Naive thymus-derived CD4-positive, alpha-beta T cell (primary cell): ENCODE results near the gene PTPRA. TPM values are rescaled to one million over a fixed set of nuclear protein-coding genes. Genes with fewer than 3 reads are reported as not detected.

ENCODE experiments used
- ATAC-seq: fragments of 150-1000 bp; cut with Tn5 transposase; 2 replicates; pipeline ENCODE4 v1.10.0; 2021; ENCODE audit warnings: mild to moderate bottlenecking, moderate library complexity
- CTCF ChIA-PET: fragments of 350-600 bp; sonication (Branson Sonifier 250); formaldehyde crosslinking; loops from one replicate; lab custom pipeline; 2021; ENCODE audit warnings: antibody characterized with exemption; lab: Charles Lee
- POLR2A ChIA-PET: fragments of 350-600 bp; sonication (Branson Sonifier 250); formaldehyde crosslinking; loops from one replicate; lab custom pipeline; 2021; ENCODE audit warnings: antibody characterized with exemption, inconsistent platforms; lab: Charles Lee
- DNase-seq, 9 donors: peaks; one replicate each; pipeline versions ENCODE4 v3.0.0 to v3.0.0-alpha.2; 2020 to 2022; ENCODE audit warnings: mixed read lengths in 1 of 9
- H3K27ac ChIP-seq: one replicate; pipeline ENCODE4 v1.7.0; 2013; ENCODE audit warnings: mild to moderate bottlenecking, low read depth, low read length, moderate library complexity
- H3K27me3 ChIP-seq, 2 donors: one replicate each; pipeline ENCODE4 v1.7.0; 2013; ENCODE audit warnings: low read length in 2 of 2, mild to moderate bottlenecking in 2 of 2, moderate library complexity in 2 of 2; ENCODE audit not compliant: control insufficient read depth in 2 of 2, insufficient read depth in 2 of 2
- H3K36me3 ChIP-seq, 3 experiments: 1 replicate in 2 of 3; 2 replicates in 1 of 3; pipeline ENCODE4 v1.7.0; 2013; ENCODE audit warnings: low read length in 3 of 3, mild to moderate bottlenecking in 3 of 3, moderate library complexity in 1 of 3; ENCODE audit not compliant: insufficient read depth in 3 of 3, control insufficient read depth in 2 of 3
- H3K4me1 ChIP-seq, 2 donors: one replicate each; pipeline ENCODE4 v1.7.0; 2013; ENCODE audit warnings: low read length in 2 of 2, mild to moderate bottlenecking in 2 of 2, moderate library complexity in 1 of 2; ENCODE audit not compliant: control insufficient read depth in 2 of 2, insufficient read depth in 2 of 2
- H3K4me3 ChIP-seq: 2 replicates; pipeline ENCODE4 v1.7.0; 2013; ENCODE audit warnings: mild to moderate bottlenecking, low read length
- H3K9me3 ChIP-seq, 3 experiments: 1 replicate in 2 of 3; 2 replicates in 1 of 3; pipeline ENCODE4 v1.7.0; 2013; ENCODE audit warnings: low read length in 3 of 3; ENCODE audit not compliant: control insufficient read depth in 2 of 3
- H3K27ac Mint-ChIP-seq, 9 donors: one replicate each; pipeline ENCODE4 v1.8.0; 2020 to 2022; ENCODE audit warnings: mixed read lengths in 9 of 9, mild to moderate bottlenecking in 8 of 9, moderate library complexity in 5 of 9, inconsistent platforms in 2 of 9
- H3K27me3 Mint-ChIP-seq, 5 donors: one replicate each; pipeline ENCODE4 v1.8.0; 2021 to 2022; ENCODE audit warnings: mixed read lengths in 5 of 5, mild to moderate bottlenecking in 1 of 5
- H3K36me3 Mint-ChIP-seq, 5 donors: one replicate each; pipeline ENCODE4 v1.8.0; 2020 to 2022; ENCODE audit warnings: mixed read lengths in 5 of 5, mild to moderate bottlenecking in 3 of 5, inconsistent platforms in 1 of 5
- H3K4me1 Mint-ChIP-seq, 7 donors: one replicate each; pipeline ENCODE4 v1.8.0; 2020 to 2022; ENCODE audit warnings: mixed read lengths in 7 of 7, mild to moderate bottlenecking in 3 of 7, inconsistent platforms in 1 of 7
- H3K4me3 Mint-ChIP-seq, 10 donors: one replicate each; pipeline ENCODE4 v1.8.0; 2020 to 2022; ENCODE audit warnings: mild to moderate bottlenecking in 10 of 10, mixed read lengths in 10 of 10, moderate library complexity in 6 of 10, inconsistent platforms in 2 of 10
- H3K9me3 Mint-ChIP-seq, 11 donors: one replicate each; pipeline ENCODE4 v1.8.0; 2020 to 2022; ENCODE audit warnings: mixed read lengths in 11 of 11, mild to moderate bottlenecking in 4 of 11, inconsistent platforms in 1 of 11, moderate library complexity in 1 of 11
- intact Hi-C, 2 donors: fragments of 100-400 bp; cut with micrococcal nuclease; formaldehyde crosslinking; loops; one replicate each; pipeline ENCODE4 v1.15.1; 2023
- polyA plus RNA-seq, 2 donors: library from polyadenylated mRNA; unstranded; fragments of 300-500 nt; fragmentation: Illumina TruSeq; gene quantifications; one replicate each; pipeline ENCODE4 v1.2.3, GENCODE V29; 2021
- total RNA-seq, 6 experiments: library from RNA in 5 of 6; stranded (reverse) in 5 of 6; gene quantifications; 1 replicate in 5 of 6; 2 replicates in 1 of 6; pipeline ENCODE4 v1.2.3 and lab custom pipeline; 2021 to 2026

The PTPRA gene
- total and polyA plus RNA-seq, 7 experiments from 2014 or later, result 27.5 to 86.6 (median 78.2) TPM

GRCh38 chr20:2918096-2919049 is 45.1 kb downstream of the PTPRA start:
- H3K4me1 ChIP-seq, result no peaks in the 10 kb centered on the region
- ChIA-PET CTCF (no interaction called here), POLR2A (no interaction called here)
- H3K9me3 ChIP-seq, result no peaks in the 10 kb centered on the region
- H3K27ac ChIP-seq, result no peak overlapping the region
- Mint-ChIP-seq H3K4me1 (peaks cover 18 to 47% (median 37%) of the 10 kb centered on the region in 7 donors), H3K27me3 (no peaks in the 10 kb centered on the region), H3K9me3 (no peaks in the 10 kb centered on the region), H3K4me3 (no peak overlapping the region), H3K36me3 (peaks cover 4 to 14% (median 9%) of the 10 kb centered on the region in 5 donors), H3K27ac (no peak overlapping the region)
- intact Hi-C loops, result loop anchor here in 1 of 2 donors (10.0 kb wide), 1 partner anchor 56 kb away; no protein-coding TSS in a partner anchor
- no peak for DNase-seq
- peaks cover 0 to 8% (median 0%) of the 10 kb centered on the region in 3 experiments for H3K36me3 ChIP-seq
- H3K4me3 ChIP-seq, result no peak overlapping the region
- no peak for ATAC-seq
- no peaks in the 10 kb centered on the region for H3K27me3 ChIP-seq

GRCh38 chr20:2919518-2920245 is 46.4 kb downstream of the PTPRA start:
- Mint-ChIP-seq H3K4me1 (peaks cover 23 to 43% (median 37%) of the 10 kb centered on the region in 7 donors), H3K9me3 (no peaks in the 10 kb centered on the region), H3K4me3 (peak overlapping the region in 1 of 10 donors; percentile 16), H3K36me3 (peaks cover 9 to 22% (median 17%) of the 10 kb centered on the region in 5 donors), H3K27ac (peak overlapping the region in 1 of 9 donors; percentile 70), H3K27me3 (no peaks in the 10 kb centered on the region)
- no peaks in the 10 kb centered on the region for H3K9me3 ChIP-seq
- H3K4me1 ChIP-seq, result no peaks in the 10 kb centered on the region
- DNase-seq (no peak), ATAC-seq (no peak)
- H3K36me3 ChIP-seq, result peaks cover 0 to 19% (median 5%) of the 10 kb centered on the region in 3 experiments
- H3K27me3 ChIP-seq, result no peaks in the 10 kb centered on the region
- CTCF ChIA-PET, result no interaction called here
- H3K27ac ChIP-seq, result no peak overlapping the region
- POLR2A ChIA-PET, result no interaction called here
- H3K4me3 ChIP-seq, result no peak overlapping the region
- intact Hi-C loops, result loop anchor here in 1 of 2 donors (10.0 kb wide), 1 partner anchor 55 kb away; no protein-coding TSS in a partner anchor

GRCh38 chr20:2920473-2920872 is 47.2 kb downstream of the PTPRA start:
- intact Hi-C loops, result no loop called here
- Mint-ChIP-seq H3K4me1 (peaks cover 19 to 37% (median 32%) of the 10 kb centered on the region in 7 donors), H3K27ac (peak overlapping the region in 4 of 9 donors; percentile 4 to 70 (median 28)), H3K36me3 (peaks cover 14 to 27% (median 22%) of the 10 kb centered on the region in 5 donors), H3K9me3 (no peaks in the 10 kb centered on the region), H3K4me3 (peak overlapping the region in 1 of 10 donors; percentile 33), H3K27me3 (no peaks in the 10 kb centered on the region)
- H3K27me3 ChIP-seq, result no peaks in the 10 kb centered on the region
- DNase-seq (no peak), ATAC-seq (no peak)
- peaks cover 0 to 25% (median 5%) of the 10 kb centered on the region in 3 experiments for H3K36me3 ChIP-seq
- no peaks in the 10 kb centered on the region for H3K4me1 ChIP-seq
- CTCF ChIA-PET, result interaction anchor here (0.7 kb wide), 1 partner anchor 231 kb away, joined by 3 read pairs; no protein-coding TSS in a partner anchor
- no peak overlapping the region for H3K4me3 ChIP-seq
- H3K27ac ChIP-seq, result no peak overlapping the region
- POLR2A ChIA-PET, result no interaction called here
- no peaks in the 10 kb centered on the region for H3K9me3 ChIP-seq

GRCh38 chr20:2921506-2921905 is 48.2 kb downstream of the PTPRA start:
- no peaks in the 10 kb centered on the region for H3K27me3 ChIP-seq
- Mint-ChIP-seq H3K36me3 (peaks cover 14 to 35% (median 28%) of the 10 kb centered on the region in 5 donors), H3K9me3 (no peaks in the 10 kb centered on the region), H3K27me3 (no peaks in the 10 kb centered on the region), H3K27ac (peak overlapping the region in 1 of 9 donors; percentile 78), H3K4me1 (peaks cover 19 to 42% (median 33%) of the 10 kb centered on the region in 7 donors), H3K4me3 (no peak overlapping the region)
- H3K9me3 ChIP-seq, result no peaks in the 10 kb centered on the region
- ATAC-seq (no peak), DNase-seq (no peak)
- H3K36me3 ChIP-seq, result peaks cover 0 to 25% (median 5%) of the 10 kb centered on the region in 3 experiments
- no peak overlapping the region for H3K27ac ChIP-seq
- POLR2A ChIA-PET, result no interaction called here
- H3K4me3 ChIP-seq, result no peak overlapping the region
- H3K4me1 ChIP-seq, result no peaks in the 10 kb centered on the region
- CTCF ChIA-PET, result interaction anchor here (0.6 kb wide), 1 partner anchor 22 kb away, joined by 3 read pairs; no protein-coding TSS in a partner anchor
- intact Hi-C loops, result no loop called here

- no peak overlapping the region for H3K27ac Mint-ChIP-seq
- H3K4me1 Mint-ChIP-seq, result peaks cover 20 to 39% (median 31%) of the 10 kb centered on the region in 7 donors
- peaks cover 13 to 36% (median 28%) of the 10 kb centered on the region in 5 donors for H3K36me3 Mint-ChIP-seq
- Histone ChIP-seq H3K4me1 (no peaks in the 10 kb centered on the region), H3K27me3 (no peaks in the 10 kb centered on the region), H3K27ac (no peak overlapping the region), H3K4me3 (no peak overlapping the region), H3K9me3 (no peaks in the 10 kb centered on the region), H3K36me3 (peaks cover 0 to 29% (median 5%) of the 10 kb centered on the region in 3 experiments)
- ChIA-PET CTCF (interaction anchor here (0.7 to 1.1 kb wide), 3 partner anchors 9 to 146 kb away, joined by 3 to 5 read pairs (median 3); no protein-coding TSS in a partner anchor), POLR2A (interaction anchor here (0.7 kb wide), 1 partner anchor 19 kb away, joined by 3 read pairs; no protein-coding TSS in a partner anchor)
- DNase-seq, result no peak
- no peak for ATAC-seq
- H3K4me3 Mint-ChIP-seq, result no peak overlapping the region
- intact Hi-C loops, result no loop called here
- H3K9me3 Mint-ChIP-seq, result no peaks in the 10 kb centered on the region
- H3K27me3 Mint-ChIP-seq, result no peaks in the 10 kb centered on the region
These were observed 49.7 kb downstream of the PTPRA start for GRCh38 chr20:2922957-2923356.

GRCh38 chr20:2930538-2930937 is 57.3 kb downstream of the PTPRA start:
- ATAC-seq (no peak), DNase-seq (no peak)
- intact Hi-C loops, result no loop called here
- no peaks in the 10 kb centered on the region for H3K27me3 Mint-ChIP-seq
- H3K4me3 Mint-ChIP-seq, result no peak overlapping the region
- no peaks in the 10 kb centered on the region for H3K9me3 ChIP-seq
- peaks cover 0 to 11% (median 0%) of the 10 kb centered on the region in 3 experiments for H3K36me3 ChIP-seq
- ChIA-PET POLR2A (no interaction called here), CTCF (no interaction called here)
- no peak overlapping the region for H3K4me3 ChIP-seq
- no peaks in the 10 kb centered on the region for H3K9me3 Mint-ChIP-seq
- H3K4me1 Mint-ChIP-seq, result peaks cover 0 to 19% (median 6%) of the 10 kb centered on the region in 7 donors
- peaks cover 0 to 19% (median 10%) of the 10 kb centered on the region in 5 donors for H3K36me3 Mint-ChIP-seq
- H3K27me3 ChIP-seq, result no peaks in the 10 kb centered on the region
- H3K4me1 ChIP-seq, result no peaks in the 10 kb centered on the region
- no peak overlapping the region for H3K27ac ChIP-seq
- no peak overlapping the region for H3K27ac Mint-ChIP-seq
